RKO (cell line): ENCODE data around the gene PGAP2.
"Not testable (repeated sequence)": the region's sequence is repeated elsewhere in the genome, so short reads cannot be mapped to it uniquely, and the experiment has no call there.

Experiments
- DNase-seq: peaks from one replicate; pipeline ENCODE4 v3.0.0-alpha.2; 2016; ENCODE audit warnings: low spot score

PGAP2 gene

DNA sequence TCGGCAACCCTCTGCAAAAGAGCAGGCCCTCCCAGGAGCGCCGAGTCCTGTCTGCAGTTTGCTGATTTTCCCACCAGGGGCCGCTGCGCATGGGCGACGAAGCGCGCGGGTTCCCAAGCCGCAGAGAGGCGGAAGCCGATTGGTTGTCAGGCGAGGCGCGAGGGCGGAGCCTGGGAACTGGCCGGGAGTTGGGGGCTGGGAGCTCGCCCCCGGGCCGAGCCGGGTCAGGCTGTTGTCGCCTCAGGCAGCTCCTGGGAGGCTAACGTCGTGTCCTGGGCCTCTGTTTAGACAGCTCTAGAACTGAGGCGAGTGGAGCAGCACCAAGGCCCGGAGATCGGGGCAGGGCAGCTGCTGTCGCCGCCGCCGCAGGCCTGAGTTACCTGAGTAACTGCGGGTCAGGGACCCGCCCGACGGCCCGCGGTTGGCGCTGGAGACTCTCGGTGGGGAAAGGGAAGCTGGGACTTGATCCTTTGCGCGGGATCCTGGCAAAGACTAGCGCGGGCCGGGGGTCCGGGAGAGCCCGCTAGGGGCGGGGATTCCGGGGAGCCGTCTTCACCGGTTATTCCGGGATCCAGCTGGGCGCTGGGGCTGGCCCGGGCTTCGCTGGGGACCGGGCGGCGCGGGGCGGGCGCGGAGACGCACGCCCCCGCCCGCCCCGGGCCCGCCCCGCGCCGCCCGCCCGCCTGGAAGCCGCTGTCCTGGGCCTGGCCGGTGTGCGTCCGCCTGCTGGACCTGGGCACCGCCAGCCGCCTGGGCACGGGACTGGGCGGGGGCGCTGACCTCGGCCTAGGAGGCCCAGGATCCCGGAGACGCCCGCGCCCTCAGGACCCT is 46.8 kb downstream of the PGAP2 start, which contains the start of gene STIM1:
TSS of gene STIM1 (plus strand) at position 688 of the 831 bp plus-strand sequence. CDS start 607 bp downstream, outside the sequence.
- DNase-seq = peak; percentile 92

DNA sequence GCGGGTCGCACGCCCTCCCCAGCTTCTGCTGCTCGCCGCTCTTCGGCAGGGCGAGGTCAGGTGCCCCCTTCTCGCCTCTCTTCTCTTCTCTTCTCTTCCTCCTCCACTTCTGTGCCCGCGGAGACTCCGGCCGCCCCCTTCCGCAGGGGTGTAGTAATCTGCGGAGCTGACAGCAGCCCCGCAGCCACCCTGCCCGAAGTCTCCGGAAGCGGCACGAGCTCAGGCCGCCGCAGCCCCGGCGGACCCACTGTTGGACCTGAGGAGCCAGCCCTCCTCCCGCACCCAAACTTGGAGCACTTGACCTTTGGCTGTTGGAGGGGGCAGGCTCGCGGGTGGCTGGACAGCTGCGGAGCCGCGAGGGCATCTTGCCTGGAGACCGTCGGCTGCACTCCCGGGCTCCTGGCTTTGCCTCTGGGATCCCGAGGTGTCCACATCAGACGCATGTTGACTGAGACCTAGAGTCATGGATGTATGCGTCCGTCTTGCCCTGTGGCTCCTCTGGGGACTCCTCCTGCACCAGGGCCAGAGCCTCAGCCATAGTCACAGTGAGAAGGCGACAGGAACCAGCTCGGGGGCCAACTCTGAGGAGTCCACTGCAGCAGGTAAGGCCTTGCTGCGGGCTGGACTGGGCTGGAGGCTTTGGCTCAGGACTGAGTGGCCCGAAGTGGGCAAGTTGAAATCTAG is 47.6 kb downstream of the PGAP2 start:
- DNase-seq = peak; percentile 58

DNA sequence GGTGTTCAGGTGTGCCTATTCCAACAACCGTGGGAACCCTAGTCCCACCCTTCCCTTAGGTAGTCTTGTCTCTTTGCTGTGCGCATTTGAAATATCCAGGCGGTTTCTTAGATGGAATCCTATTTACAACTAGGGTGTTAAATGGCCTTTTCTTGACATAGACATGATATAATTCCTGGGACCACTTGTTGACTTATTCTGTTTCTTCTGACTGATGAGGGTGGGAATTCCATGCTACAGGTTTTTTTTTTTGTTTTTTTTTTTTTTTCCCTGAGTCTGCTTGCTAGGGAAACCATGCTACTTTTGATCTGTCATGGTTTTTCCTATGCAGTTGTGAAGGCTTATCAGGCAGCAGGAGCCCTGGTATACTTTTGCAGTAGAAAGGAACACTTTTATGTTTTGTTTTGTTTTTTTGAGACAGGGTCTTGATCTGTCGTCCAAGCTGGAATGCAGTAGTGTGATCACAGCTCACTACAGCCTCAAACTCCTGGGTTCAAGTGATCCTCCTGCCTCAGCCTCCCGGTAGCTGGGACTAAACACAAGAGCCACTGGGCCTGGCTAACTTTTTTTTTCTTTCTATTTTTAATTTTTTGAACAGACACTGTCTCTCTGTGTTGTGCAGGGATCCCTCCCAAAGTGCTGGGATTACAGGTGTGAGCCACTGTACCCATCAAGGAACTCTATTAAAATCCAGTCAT is 48.6 kb downstream of the PGAP2 start:
- DNase-seq = no peak

DNA sequence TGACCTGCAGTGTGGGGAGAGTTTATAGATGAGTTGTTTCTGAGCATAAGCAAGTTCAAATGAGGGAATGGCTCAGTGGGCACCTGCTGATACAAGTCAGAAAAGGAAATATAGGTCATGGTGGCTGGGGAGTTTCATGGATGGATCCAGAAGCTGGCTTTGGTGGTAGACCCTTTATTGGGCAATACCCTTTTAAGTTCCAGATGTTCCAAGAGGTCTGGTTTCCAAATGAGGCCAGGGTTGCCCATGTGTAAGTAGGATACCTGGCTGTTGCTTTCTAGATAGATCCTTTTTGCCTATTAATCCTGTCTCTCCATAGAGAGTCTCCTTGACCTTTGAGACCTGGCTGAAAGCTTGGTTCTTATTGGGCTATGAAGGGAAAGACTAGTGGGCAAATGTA is 49.3 kb downstream of the PGAP2 start:
- no peak for DNase-seq

DNA sequence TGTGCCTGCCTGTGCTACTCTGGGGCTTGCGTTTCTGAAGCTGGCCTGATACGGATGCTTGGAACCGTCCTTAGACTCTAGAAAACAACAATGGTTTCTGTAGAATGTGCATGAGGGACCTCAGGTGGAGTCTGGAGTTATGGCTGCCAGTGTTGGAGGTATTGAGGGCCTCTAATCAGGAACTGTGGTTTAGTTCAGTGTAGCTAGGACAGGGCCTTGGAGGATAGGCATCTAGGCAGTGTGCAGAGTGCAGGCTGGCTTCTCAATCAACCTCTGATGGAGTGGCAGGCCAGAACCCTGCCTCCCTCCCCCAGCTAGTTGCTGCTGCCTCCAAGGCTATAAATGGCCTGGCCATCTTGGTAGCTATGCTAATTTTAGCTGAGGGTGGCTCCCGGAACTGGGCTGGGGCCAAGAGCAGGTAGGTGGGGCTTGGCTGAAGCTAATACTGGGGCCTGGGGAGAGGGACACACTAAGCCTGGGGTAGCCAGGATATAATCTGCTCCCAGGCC is 51.1 kb downstream of the PGAP2 start:
- no peak for DNase-seq

DNA sequence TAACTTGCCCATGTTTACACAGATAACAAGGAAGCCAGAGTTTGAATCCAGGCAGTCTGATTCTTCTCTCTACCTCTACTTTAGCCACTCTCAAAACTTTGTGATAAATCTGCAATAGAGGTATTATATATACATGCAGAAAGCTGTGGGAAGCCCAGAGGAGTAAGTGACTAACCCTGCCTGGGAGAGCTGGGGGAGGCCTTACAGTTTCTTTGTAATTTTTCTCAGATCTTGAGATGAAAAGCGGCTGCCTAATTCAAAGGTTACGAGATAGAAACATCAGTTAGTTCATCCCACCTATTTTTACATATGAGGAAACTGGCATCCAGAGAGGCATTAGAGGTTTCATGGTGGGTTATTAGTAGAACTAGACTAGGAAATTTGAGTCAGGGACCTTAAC is 52.0 kb downstream of the PGAP2 start:
- no peak for DNase-seq

DNA sequence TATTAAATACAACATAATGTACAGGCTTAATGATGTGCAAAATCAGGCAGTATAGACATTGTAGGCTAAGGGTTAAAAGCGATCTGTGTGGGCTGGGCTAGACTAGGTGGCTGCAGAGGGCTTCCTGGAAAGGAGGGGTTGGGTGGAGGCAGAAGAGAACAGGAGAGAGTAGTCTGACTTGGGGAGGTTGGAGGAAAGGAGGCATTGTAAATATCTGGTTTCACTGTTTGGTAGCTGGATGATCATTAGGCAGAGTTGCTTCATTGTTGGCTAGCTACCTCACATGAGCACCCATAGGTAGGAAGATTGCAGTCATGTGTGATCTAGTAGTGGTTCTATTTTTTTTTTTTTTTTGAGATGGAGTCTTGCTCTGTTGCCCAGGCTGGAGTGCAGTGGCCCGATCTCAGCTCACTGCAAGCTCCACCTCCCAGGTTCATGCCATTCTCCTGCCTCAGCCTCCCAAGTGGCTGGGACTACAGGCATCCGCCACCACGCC is 52.6 kb downstream of the PGAP2 start:
- DNase-seq = not testable (repeated sequence)

DNA sequence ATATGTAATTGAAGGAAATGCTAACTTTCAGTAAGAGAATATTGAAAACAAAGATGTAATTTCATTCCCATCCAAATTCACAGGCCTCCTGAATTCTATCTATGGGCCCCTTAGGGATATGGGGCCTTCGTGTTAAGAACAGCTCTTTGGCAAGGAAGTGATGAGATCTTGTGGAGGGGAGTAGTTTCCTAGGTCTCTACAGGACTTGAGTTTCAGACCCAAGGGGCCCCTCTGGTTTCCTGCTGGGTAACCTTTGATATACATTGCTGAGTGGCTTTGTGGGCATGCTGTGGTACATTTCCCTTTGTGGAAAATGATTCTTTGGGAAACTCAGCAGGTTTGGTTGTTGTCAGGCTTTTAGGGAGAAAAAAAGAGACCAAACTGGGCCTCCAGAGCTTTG is 53.3 kb downstream of the PGAP2 start:
- DNase-seq = no peak

DNA sequence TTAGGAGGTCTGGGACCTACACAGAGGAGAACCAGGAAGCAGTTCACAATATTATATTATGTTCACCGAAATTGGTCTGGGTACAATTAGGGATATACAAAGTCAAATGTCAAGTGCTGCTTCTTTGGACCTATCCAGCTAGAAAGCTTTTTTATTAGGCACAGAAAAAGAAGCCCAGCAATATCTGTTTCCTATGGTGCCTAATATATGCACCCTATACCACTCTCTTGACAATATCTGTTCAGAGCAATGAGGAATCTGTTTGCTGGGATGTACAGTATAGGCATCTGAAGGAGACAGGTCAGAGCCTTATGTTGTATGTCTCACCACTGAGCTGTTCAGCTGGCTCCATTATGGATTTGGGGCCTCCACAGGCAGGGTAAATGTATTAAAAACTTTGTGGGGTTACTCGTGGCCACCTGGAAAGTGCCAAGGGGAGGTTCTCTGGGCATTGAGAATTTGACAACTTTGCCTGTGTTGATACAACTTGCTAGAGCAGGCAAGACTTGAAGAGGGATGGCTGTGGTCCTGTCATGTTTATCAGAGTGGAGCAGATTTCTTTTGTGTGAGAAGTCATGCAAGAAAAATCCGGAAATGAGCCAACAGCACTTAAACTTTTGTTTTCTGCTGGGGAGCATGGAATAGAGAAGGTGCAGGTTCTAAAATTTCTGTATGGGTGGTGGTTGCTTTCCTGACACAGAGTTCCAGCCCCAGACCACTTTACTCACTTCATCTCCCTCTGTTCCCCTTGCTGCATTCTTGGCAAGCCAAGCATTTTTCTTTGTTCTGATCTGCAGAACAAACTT is 57.2 kb downstream of the PGAP2 start:
- DNase-seq = no peak

DNA sequence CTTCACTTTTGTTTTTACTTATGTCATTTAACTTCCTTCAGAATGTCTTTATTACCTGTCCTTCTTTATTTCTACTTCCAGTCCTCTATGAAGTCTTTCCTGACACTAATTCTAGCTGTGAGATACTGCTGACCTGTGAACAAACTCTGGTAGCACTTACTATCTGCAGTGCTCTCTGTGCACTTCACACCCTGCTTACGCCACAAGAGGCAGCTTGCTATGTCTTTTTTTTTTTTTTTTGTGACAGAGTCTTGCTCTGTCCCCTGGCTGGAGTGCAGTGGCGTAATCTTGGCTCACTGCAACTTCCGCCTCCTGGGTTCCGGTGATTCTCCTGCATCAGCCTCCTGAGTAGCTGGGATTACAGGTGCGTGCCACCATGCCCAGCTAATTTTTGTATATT is 57.8 kb downstream of the PGAP2 start:
- DNase-seq = no peak

DNA sequence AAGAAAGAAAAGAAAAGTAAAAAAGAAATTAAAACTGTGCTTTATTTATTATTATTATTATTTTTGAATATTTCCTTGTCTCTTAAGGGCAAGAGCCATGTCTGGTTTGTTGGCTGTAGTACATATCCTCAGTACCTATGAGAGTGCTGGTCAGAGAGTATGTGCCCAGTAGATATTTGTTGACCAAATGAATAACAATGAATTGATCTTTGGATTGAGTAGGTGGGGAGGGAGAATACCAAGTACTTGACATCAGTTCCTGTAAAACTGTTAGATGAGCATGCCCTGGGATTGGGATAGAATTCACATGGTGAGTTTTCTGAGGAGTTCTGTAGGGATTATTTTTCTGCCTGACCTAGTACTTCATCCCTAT is 58.5 kb downstream of the PGAP2 start:
- no peak for DNase-seq

DNA sequence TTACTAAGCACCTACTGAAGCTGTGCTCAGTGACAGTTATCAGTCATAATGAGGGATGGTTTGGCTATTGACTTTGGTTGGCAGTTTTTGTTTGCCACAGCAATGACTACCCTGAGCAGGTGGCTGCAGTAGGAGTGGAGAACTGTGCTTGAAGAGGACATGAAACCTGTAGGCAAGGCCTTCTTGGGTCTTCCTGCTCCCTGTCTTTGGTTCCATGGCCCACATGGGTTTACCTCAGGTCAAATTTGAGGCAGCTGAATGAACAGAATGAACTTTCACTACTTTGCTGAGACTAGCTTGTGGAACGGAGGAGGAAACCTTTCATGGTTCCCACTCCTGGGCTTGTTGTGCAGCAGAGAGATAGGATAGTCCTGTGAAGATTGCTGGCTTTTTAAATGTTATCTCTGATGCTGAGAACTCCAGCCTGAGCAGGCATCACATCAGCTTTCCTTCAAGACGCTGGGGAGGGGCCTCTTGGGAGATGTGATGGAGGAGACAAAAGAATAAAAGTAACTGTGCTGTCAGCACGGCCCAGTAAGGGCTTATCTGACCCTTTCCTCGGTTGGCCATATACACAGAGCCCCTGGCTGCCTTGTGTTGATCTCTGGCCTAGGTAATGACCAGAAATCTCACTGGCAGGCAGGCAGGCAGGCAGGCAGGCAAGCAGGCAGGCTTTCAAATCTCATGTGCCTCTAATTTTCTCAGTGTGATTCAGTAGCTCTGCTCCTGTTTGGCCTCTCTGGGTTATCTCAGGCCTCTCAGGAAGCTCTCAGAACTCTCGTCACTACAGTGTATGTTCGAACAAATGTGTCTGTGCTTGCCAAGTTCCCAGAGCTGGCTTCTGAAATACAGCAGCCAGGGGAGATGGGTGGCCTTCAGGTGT is 59.1 kb downstream of the PGAP2 start:
- DNase-seq = no peak

DNA sequence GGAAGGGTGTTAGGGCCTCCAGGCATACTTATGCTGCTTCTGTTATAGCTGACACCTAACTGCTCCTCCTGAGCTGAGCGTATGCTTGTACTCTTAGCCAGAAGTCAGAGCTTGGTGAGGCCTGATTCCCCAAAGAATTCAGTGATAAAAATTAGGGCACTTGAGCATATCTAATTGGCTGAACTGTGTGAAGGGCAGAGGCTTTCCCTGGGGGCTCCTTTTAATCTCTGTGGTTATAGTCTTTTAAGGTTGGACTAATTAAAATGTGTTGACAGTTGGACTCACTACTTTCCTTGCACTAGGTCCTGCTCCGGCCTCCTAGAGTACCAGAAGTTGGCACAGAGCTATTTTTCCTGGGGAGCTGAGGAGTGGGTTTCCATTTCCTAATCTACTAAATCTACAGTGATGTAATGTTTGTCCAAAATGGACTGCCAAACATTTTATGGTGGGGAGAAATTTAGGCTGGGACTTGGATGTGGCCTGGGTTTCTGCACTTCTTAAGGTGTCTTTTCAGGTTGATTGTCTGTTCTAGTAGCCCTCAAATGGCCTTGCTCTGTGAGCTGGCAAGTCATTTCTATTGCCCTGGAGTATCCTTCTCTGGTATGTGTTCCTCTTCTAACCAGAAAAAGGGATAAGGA is 65.5 kb downstream of the PGAP2 start:
- no peak for DNase-seq
